ENCODE data around the gene CADM1.

CADM1 gene

DNA sequence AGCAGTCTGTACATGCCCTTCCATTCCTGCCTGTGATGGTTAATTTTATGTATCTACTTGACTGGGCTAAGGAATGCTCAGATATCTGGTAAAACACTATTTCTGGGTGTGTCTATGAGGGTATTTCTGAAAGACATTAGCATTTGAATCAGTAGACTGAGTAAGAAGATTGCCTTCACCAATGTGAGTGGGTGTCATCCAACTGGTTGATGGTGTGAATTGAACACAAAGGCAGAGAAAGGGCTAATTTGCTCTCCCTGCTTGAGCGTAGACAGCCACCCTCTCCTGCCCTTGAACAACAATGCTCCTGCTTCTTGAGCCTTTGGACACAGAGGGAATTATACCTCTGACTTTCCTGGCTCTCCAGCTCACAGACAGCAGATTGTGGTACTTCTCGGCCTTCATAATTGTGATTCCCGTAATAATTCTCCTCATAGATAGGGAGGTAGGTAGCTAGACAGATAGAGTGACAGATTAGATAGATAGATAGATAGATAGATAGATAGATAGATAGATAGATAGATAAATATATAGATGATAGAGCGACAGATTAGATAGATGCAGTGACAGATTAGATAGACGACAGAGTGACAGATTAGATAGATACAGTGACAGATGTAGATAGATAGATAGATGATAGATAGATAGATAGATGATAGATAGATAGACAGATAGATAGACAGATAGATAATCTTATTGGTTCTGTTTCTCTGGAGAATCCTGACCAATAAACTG, 370.6 kb downstream of the CADM1 start:
- TF ChIP-seq CTCF (IDR thresholded peaks at IDR 0.05; ENCODE audit: low read depth, low read length, poor library complexity, severe bottlenecking), result no peak
- no peak for TF ChIP-seq EZH2phosphoT487 (IDR thresholded peaks at IDR 0.05; ENCODE audit: borderline replicate concordance, low read length)
- H3K79me2 ChIP-seq (ENCODE audit: control insufficient read depth, low read length), result no peaks in the 10 kb centered on the region
- no peaks in the 10 kb centered on the region for H3K27me3 ChIP-seq (ENCODE audit: control insufficient read depth, low read length)
- H3K9me2 ChIP-seq (replicated peaks; ENCODE audit: control insufficient read depth, low read length), result no peaks in the 10 kb centered on the region
- H3K4me2 ChIP-seq (ENCODE audit: low read length), result no peak overlapping the region
- H3K36me3 ChIP-seq (ENCODE audit: control insufficient read depth, low read length), result no peaks in the 10 kb centered on the region
- no peak overlapping the region for H3K27ac ChIP-seq (ENCODE audit: low read depth, low read length)
- no peaks in the 10 kb centered on the region for H3K4me1 ChIP-seq (ENCODE audit: control insufficient read depth, low read length)
- no peaks in the 10 kb centered on the region for H3F3A ChIP-seq (ENCODE audit: control insufficient read depth, insufficient read depth)
- no peaks in the 10 kb centered on the region for H4K20me1 ChIP-seq (ENCODE audit: control insufficient read depth, insufficient read depth, low read depth, low read length)
- H3K9me3 ChIP-seq (ENCODE audit: control insufficient read depth, insufficient read depth, low read length), result no peaks in the 10 kb centered on the region
- no peak overlapping the region for H3K4me3 ChIP-seq (ENCODE audit: low read length)

DNA sequence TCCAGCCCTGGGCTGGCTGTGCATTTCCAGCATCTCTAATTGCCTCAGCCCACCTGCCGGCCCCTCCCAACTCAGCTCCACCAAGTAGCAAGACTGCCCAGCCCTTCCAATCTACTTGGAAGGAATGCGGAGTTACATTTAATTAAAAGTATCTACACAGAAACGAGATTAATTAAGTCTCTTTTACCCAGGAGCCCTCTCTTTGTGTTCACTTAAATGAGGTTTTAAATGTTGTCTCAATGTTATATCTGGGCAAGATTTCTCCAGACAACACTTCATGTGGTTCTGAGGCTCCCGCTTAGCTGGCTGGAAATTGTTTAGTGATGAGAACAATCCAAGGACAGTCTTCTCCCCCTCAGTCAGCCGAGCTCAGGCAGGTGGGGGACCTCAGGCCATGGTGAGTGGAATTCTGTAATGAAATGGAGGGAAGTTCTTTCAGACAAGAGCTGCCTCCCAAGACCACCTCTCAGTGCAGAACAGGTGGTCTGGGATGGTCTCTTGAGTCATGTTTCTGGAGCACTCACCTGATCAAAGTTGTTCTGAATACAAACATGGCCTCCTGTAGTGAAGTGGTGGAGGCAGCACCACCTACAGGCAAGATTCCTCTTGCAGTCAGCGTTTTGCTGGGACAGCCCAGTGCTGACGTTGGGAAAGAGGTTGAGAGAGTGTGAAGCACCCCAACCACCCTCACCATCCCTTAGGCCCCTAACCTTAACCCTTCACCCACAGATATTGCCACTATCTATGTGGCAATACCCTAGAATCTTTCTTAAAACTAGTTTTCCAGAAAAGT, 371.6 kb downstream of the CADM1 start:
- no peaks in the 10 kb centered on the region for H4K20me1 ChIP-seq (ENCODE audit: control insufficient read depth, insufficient read depth, low read depth, low read length)
- no peaks in the 10 kb centered on the region for H3K9me2 ChIP-seq (replicated peaks; ENCODE audit: control insufficient read depth, low read length)
- no peaks in the 10 kb centered on the region for H3K27me3 ChIP-seq (ENCODE audit: control insufficient read depth, low read length)
- H3K4me3 ChIP-seq (ENCODE audit: low read length), result no peak overlapping the region
- H3F3A ChIP-seq (ENCODE audit: control insufficient read depth, insufficient read depth), result no peaks in the 10 kb centered on the region
- no peak overlapping the region for H3K4me2 ChIP-seq (ENCODE audit: low read length)
- H3K79me2 ChIP-seq (ENCODE audit: control insufficient read depth, low read length), result no peaks in the 10 kb centered on the region
- no peaks in the 10 kb centered on the region for H3K9me3 ChIP-seq (ENCODE audit: control insufficient read depth, insufficient read depth, low read length)
- H3K36me3 ChIP-seq (ENCODE audit: control insufficient read depth, low read length), result no peaks in the 10 kb centered on the region
- H3K27ac ChIP-seq (ENCODE audit: low read depth, low read length), result no peak overlapping the region
- TF ChIP-seq CTCF (IDR thresholded peaks at IDR 0.05; ENCODE audit: low read depth, low read length, poor library complexity, severe bottlenecking) (peak; percentile 47), EZH2phosphoT487 (IDR thresholded peaks at IDR 0.05; ENCODE audit: borderline replicate concordance, low read length) (no peak)
- H3K4me1 ChIP-seq (ENCODE audit: control insufficient read depth, low read length), result no peaks in the 10 kb centered on the region

GRCh38 chr11:115129473-115130289, 374.5 kb downstream of the CADM1 start:
- Histone ChIP-seq H3F3A (ENCODE audit: control insufficient read depth, insufficient read depth) (no peaks in the 10 kb centered on the region), H3K27me3 (ENCODE audit: control insufficient read depth, low read length) (no peaks in the 10 kb centered on the region), H3K36me3 (ENCODE audit: control insufficient read depth, low read length) (no peaks in the 10 kb centered on the region)

More at GRCh38 chr11:115129473-115130289, 374.5 kb downstream of the CADM1 start:
- H4K20me1 ChIP-seq (ENCODE audit: control insufficient read depth, insufficient read depth, low read depth, low read length), result no peaks in the 10 kb centered on the region
- H3K4me2 ChIP-seq (ENCODE audit: low read length), result no peak overlapping the region
- H3K79me2 ChIP-seq (ENCODE audit: control insufficient read depth, low read length), result no peaks in the 10 kb centered on the region
- H3K9me2 ChIP-seq (replicated peaks; ENCODE audit: control insufficient read depth, low read length), result no peaks in the 10 kb centered on the region
- TF ChIP-seq CTCF (IDR thresholded peaks at IDR 0.05; ENCODE audit: low read depth, low read length, poor library complexity, severe bottlenecking) (no peak), EZH2phosphoT487 (IDR thresholded peaks at IDR 0.05; ENCODE audit: borderline replicate concordance, low read length) (no peak)
- H3K27ac ChIP-seq (ENCODE audit: low read depth, low read length), result no peak overlapping the region
- H3K4me1 ChIP-seq (ENCODE audit: control insufficient read depth, low read length), result no peaks in the 10 kb centered on the region
- H3K4me3 ChIP-seq (ENCODE audit: low read length), result no peak overlapping the region
- no peaks in the 10 kb centered on the region for H3K9me3 ChIP-seq (ENCODE audit: control insufficient read depth, insufficient read depth, low read length)
